ENCODE data around the gene PLK3.

DNA sequence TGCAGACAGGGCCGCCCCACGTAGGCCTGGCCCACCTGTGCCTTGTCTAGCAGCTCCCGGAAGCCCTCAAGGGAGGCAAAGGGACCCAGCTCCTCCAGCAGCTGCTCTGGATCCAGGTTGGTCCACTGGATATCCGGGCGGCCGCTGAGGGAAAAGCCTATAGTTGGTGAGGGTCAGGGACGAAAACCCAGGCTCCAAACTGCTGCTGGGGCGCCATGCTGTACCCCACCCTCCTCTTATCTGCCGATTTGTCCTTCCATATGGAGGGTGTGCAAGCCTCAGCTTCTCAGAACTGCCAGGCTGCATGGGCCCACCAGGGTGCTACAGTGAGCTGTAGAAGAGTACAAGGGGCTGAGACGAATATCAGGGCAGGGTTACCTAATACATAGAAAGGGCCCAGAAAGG, 30.7 kb downstream of the PLK3 start:
- TF ChIP-seq GATA3 (IDR thresholded peaks at IDR 0.05; ENCODE audit: low read depth, low read length) (no peak), GATA2 (IDR thresholded peaks at IDR 0.05; ENCODE audit: low read depth, low read length) (no peak)
